Measurements from ENCODE around the gene ATP13A4.

DNA sequence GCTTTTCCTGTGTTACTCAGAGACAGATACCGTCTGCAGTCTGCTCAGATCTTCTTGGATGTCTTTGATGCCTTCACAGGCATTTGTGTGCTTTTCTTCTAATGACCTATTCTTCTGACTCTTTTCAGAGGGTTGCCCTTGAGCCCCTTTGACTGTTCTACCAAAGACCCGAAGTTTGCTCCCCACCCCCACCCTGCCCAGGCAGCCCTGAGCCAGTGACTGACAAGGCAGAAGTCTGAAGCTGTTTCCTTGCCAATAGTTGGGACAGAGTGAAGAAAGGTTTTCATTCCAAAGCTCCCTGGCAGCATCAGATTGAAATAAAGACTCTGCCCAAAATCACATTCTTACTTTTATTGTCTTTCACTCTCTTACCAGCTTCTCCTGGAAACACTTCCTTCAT lies 167.1 kb downstream of the ATP13A4 start:
- no peak for TF ChIP-seq EP300 (IDR thresholded peaks at IDR 0.05; ENCODE audit: borderline replicate concordance)
- no peak for TF ChIP-seq RAD21 (IDR thresholded peaks at IDR 0.05; ENCODE audit: low read depth)
- TF ChIP-seq CEBPB (IDR thresholded peaks at IDR 0.05) = no peak
- no peak for TF ChIP-seq YY1 (IDR thresholded peaks at IDR 0.05; ENCODE audit: low read depth)
- TF ChIP-seq REST (IDR thresholded peaks at IDR 0.05; ENCODE audit: low read depth) = no peak
- no peak for TF ChIP-seq TAF1 (IDR thresholded peaks at IDR 0.05; ENCODE audit: low read depth)

Data from Ishikawa (cell line).